ENCODE data around the gene BRINP2.

BRINP2 gene

GRCh38 chr1:177302357-177303044 lies 131.7 kb downstream of the BRINP2 start:
- H3K4me3 ChIP-seq (ENCODE audit: low read length) = no peak overlapping the region
- no peak for TF ChIP-seq CTCF (conservative IDR thresholded peaks at IDR 0.05; ENCODE audit: low read length)
- DNase-seq (ENCODE audit: low read depth) = peak; percentile 50

GRCh38 chr1:177305040-177306018 lies 134.6 kb downstream of the BRINP2 start:
- no peak for TF ChIP-seq CTCF (conservative IDR thresholded peaks at IDR 0.05; ENCODE audit: low read length)
- DNase-seq (ENCODE audit: low read depth) = no peak
- no peak overlapping the region for H3K4me3 ChIP-seq (ENCODE audit: low read length)

GRCh38 chr1:177306019-177306415 lies 135.3 kb downstream of the BRINP2 start:
- H3K4me3 ChIP-seq (ENCODE audit: low read length) = no peak overlapping the region
- no peak for DNase-seq (ENCODE audit: low read depth)
- TF ChIP-seq CTCF (conservative IDR thresholded peaks at IDR 0.05; ENCODE audit: low read length) = no peak

GRCh38 chr1:177306981-177307380 lies 136.2 kb downstream of the BRINP2 start:
- TF ChIP-seq CTCF (conservative IDR thresholded peaks at IDR 0.05; ENCODE audit: low read length) = no peak
- no peak for DNase-seq (ENCODE audit: low read depth)
- H3K4me3 ChIP-seq (ENCODE audit: low read length) = no peak overlapping the region

GRCh38 chr1:177307771-177308170 lies 137.0 kb downstream of the BRINP2 start:
- TF ChIP-seq CTCF (conservative IDR thresholded peaks at IDR 0.05; ENCODE audit: low read length) = no peak
- no peak overlapping the region for H3K4me3 ChIP-seq (ENCODE audit: low read length)
- peak; percentile 9 for DNase-seq (ENCODE audit: low read depth)

GRCh38 chr1:177309880-177310279 lies 139.1 kb downstream of the BRINP2 start:
- TF ChIP-seq CTCF (conservative IDR thresholded peaks at IDR 0.05; ENCODE audit: low read length) = no peak
- no peak overlapping the region for H3K4me3 ChIP-seq (ENCODE audit: low read length)
- no peak for DNase-seq (ENCODE audit: low read depth)
